CD4-positive, alpha-beta T cell (primary cell): ENCODE measurements around the gene DLGAP3. TPM values are rescaled to one million over a fixed set of nuclear protein-coding genes. Genes with fewer than 3 reads are reported as not detected.

Experiments used
- ATAC-seq: fragments of 200-7000 bp; cut with Tn5 transposase; one replicate; pipeline ENCODE4 v1.10.0; 2022; ENCODE audit warnings: mild to moderate bottlenecking; ENCODE audit not compliant: poor library complexity
- CTCF ChIA-PET: fragments of 350-600 bp; sonication (Branson Sonifier 250); formaldehyde crosslinking; loops from one replicate; lab custom pipeline; 2021; ENCODE audit warnings: antibody characterized with exemption, inconsistent platforms; lab: Charles Lee
- POLR2A ChIA-PET: fragments of 350-600 bp; sonication (Branson Sonifier 250); formaldehyde crosslinking; loops from one replicate; lab custom pipeline; 2021; ENCODE audit warnings: antibody characterized with exemption, inconsistent platforms; lab: Charles Lee
- DNase-seq, 14 experiments: peaks; one replicate each; pipeline ENCODE4 v3.0.0-alpha.2; 2013 to 2020; ENCODE audit warnings: mixed read lengths in 2 of 14
- H3K27ac ChIP-seq, 2 donors: one replicate each; pipeline versions ENCODE4 v1.5.1 to v1.7.0; 2013; ENCODE audit warnings: low read length in 2 of 2, low read depth in 1 of 2, mild to moderate bottlenecking in 1 of 2
- H3K27me3 ChIP-seq, 2 experiments: 1 replicate in 1 of 2; 2 replicates in 1 of 2; pipeline versions ENCODE4 v1.6.1 to v1.7.0; 2013; ENCODE audit warnings: low read length in 2 of 2, control low read depth in 1 of 2, mild to moderate bottlenecking in 1 of 2, moderate library complexity in 1 of 2; ENCODE audit not compliant: insufficient read depth in 2 of 2, control insufficient read depth in 1 of 2
- H3K36me3 ChIP-seq: one replicate; pipeline ENCODE4 v1.6.1; 2013; ENCODE audit warnings: low read length, control low read depth; ENCODE audit not compliant: insufficient read depth
- H3K4me1 ChIP-seq: one replicate; pipeline ENCODE4 v1.6.1; 2013; ENCODE audit warnings: low read length, control low read depth; ENCODE audit not compliant: insufficient read depth
- H3K4me3 ChIP-seq: one replicate; pipeline ENCODE4 v1.5.1; 2013; ENCODE audit warnings: mild to moderate bottlenecking, low read length, moderate library complexity
- H3K9me3 ChIP-seq, 2 experiments: 1 replicate in 1 of 2; 2 replicates in 1 of 2; pipeline versions ENCODE4 v1.6.1 to v1.7.0; 2013; ENCODE audit warnings: low read length in 2 of 2, mild to moderate bottlenecking in 2 of 2, control low read depth in 1 of 2, moderate library complexity in 1 of 2; ENCODE audit not compliant: control insufficient read depth in 1 of 2, insufficient read depth in 1 of 2
- H3K27ac Mint-ChIP-seq: one replicate; pipeline ENCODE4 v1.8.0; 2020; ENCODE audit warnings: mixed read lengths
- H3K27me3 Mint-ChIP-seq: one replicate; pipeline ENCODE4 v1.8.0; 2021; ENCODE audit warnings: mixed read lengths
- H3K36me3 Mint-ChIP-seq: one replicate; pipeline ENCODE4 v1.8.0; 2021; ENCODE audit warnings: low read depth, mixed read lengths
- H3K4me1 Mint-ChIP-seq: one replicate; pipeline ENCODE4 v1.8.0; 2021; ENCODE audit warnings: low read depth, mixed read lengths
- H3K4me3 Mint-ChIP-seq: one replicate; pipeline ENCODE4 v1.8.0; 2020; ENCODE audit warnings: mild to moderate bottlenecking, mixed read lengths
- H3K9me3 Mint-ChIP-seq: one replicate; pipeline ENCODE4 v1.8.0; 2020; ENCODE audit warnings: mixed read lengths
- intact Hi-C, 2 experiments: fragments of 100-400 bp; cut with DNase I in 1 of 2; cut with micrococcal nuclease in 1 of 2; formaldehyde crosslinking; loops; one replicate each; pipeline versions ENCODE4 v1.15.1 to v1.9.0; 2023 to 2025; cut with DNase I, micrococcal nuclease
- total RNA-seq, 174 experiments: library from RNA in 2 of 174; stranded (reverse) in 2 of 174; gene quantifications; one replicate each; pipeline ENCODE4 v1.2.3 and lab custom pipeline; 2021 to 2026
- TF ChIP-seq, protein P1 (sequence below): fragments of 200-600 bp; IDR thresholded peaks from one replicate; pipeline ENCODE4 v1.8.0; 2022; ENCODE audit warnings: antibody characterized with exemption, mild to moderate bottlenecking

The DLGAP3 gene
- total RNA-seq, 2 experiments from 2014 or later: 0.34 to 0.44 TPM

DNA sequence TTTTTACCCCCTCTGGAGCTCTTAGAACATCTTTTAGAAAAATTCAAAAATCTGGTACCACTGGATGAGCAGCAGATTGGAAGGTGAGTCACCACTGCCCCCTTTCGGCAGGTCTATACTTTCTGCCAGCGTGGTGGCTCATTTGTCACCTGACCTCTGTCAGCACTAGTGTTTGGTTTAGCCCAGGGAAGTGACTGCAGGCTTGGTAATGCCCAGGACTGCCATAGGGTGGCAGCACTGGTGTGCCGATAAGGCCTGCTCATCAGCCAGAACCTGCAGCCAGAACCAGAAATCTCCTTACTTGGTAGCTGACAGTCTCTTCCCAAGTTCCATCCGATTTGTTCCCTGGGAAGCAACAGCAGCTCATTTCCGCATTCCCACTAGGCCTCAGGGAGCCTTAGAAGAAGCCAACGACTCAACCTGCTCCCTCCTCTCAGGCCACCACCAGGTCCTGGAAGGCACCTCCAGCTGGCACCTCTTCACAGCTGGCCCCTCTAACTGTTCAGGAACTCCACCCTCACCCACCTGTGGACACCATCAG, 76.7 kb downstream of the DLGAP3 start:
- Mint-ChIP-seq H3K27ac (peak overlapping the region; percentile 48), H3K36me3 (peaks cover 62% of the 10 kb centered on the region), H3K4me1 (peaks cover 26% of the 10 kb centered on the region), H3K4me3 (no peak overlapping the region), H3K27me3 (no peaks in the 10 kb centered on the region), H3K9me3 (no peaks in the 10 kb centered on the region)
- ATAC-seq (peak; percentile 100), DNase-seq (peak; percentile 74 to 96 (median 84))
- CTCF ChIA-PET: interaction anchor here (0.6 to 6.5 kb wide), 17 partner anchors 9 to 785 kb away, joined by 3 to 131 read pairs (median 4); no protein-coding TSS in a partner anchor
- Histone ChIP-seq H3K27me3 (no peaks in the 10 kb centered on the region), H3K27ac (no peak overlapping the region), H3K9me3 (no peaks in the 10 kb centered on the region), H3K4me1 (peaks cover 9% of the 10 kb centered on the region), H3K36me3 (peaks cover 47% of the 10 kb centered on the region), H3K4me3 (no peak overlapping the region)
- POLR2A ChIA-PET: interaction anchor here (0.6 to 1.6 kb wide), 5 partner anchors 8 to 94 kb away, joined by 3 to 7 read pairs (median 3); partner anchors contain the start of gene GJB4
- intact Hi-C loops: loop anchor here (1.0 to 10.0 kb wide), 7 partner anchors 14 to 1080 kb away; partner anchors contain the start of genes AGO3 (in 1 of the 2), SFPQ (in 1 of the 2) and TMEM35B (in 1 of the 2)
- TF ChIP-seq, protein P1, sequence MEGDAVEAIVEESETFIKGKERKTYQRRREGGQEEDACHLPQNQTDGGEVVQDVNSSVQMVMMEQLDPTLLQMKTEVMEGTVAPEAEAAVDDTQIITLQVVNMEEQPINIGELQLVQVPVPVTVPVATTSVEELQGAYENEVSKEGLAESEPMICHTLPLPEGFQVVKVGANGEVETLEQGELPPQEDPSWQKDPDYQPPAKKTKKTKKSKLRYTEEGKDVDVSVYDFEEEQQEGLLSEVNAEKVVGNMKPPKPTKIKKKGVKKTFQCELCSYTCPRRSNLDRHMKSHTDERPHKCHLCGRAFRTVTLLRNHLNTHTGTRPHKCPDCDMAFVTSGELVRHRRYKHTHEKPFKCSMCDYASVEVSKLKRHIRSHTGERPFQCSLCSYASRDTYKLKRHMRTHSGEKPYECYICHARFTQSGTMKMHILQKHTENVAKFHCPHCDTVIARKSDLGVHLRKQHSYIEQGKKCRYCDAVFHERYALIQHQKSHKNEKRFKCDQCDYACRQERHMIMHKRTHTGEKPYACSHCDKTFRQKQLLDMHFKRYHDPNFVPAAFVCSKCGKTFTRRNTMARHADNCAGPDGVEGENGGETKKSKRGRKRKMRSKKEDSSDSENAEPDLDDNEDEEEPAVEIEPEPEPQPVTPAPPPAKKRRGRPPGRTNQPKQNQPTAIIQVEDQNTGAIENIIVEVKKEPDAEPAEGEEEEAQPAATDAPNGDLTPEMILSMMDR: peak; percentile 92

DNA sequence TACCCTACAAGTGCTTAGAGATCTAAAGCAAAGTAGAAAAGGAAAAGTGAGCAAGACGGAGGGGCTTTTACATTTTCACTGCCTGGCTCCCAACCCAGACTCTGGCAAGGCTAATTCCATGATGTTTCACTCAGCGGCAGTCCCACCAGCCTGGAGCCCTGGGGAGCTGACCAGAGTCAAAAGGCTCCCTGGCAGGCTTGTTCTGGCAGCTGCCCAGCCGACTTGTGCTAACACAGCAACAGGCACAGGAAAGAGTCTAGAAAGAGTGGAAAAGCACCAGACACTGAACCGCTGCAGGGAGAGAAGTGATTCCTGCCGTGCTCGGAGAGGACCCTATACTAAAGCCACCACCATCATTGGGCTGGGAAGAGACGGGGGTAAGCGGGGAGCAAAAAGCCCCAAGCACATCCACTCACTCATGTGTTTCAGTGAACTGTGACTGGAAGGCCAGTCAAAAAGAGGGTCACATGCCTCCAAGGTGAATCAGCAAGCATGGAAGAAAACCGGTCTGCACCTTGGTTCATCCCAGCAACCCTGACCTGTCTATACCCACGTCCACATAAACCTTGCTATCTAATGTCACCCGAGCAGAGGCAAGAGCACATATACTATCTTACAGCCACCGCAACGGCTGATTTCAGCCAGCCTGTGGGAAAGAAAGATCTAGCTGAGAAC, 77.9 kb downstream of the DLGAP3 start:
- peaks cover 53% of the 10 kb centered on the region for H3K36me3 ChIP-seq
- peaks cover 5% of the 10 kb centered on the region for H3K4me1 ChIP-seq
- ChIA-PET POLR2A (no interaction called here), CTCF (interaction anchor here (0.6 to 6.5 kb wide), 4 partner anchors 13 to 145 kb away, joined by 3 to 131 read pairs (median 4); no protein-coding TSS in a partner anchor)
- no peak for ATAC-seq
- Mint-ChIP-seq H3K27ac (no peak overlapping the region), H3K4me3 (no peak overlapping the region), H3K36me3 (peaks cover 62% of the 10 kb centered on the region), H3K27me3 (no peaks in the 10 kb centered on the region), H3K4me1 (peaks cover 14% of the 10 kb centered on the region), H3K9me3 (no peaks in the 10 kb centered on the region)
- TF ChIP-seq, protein P1: no peak
- H3K9me3 ChIP-seq: no peaks in the 10 kb centered on the region
- no peaks in the 10 kb centered on the region for H3K27me3 ChIP-seq
- no peak overlapping the region for H3K4me3 ChIP-seq
- no peak overlapping the region for H3K27ac ChIP-seq
- intact Hi-C loops: loop anchor here (1.0 to 10.0 kb wide), 7 partner anchors 15 to 1081 kb away; partner anchors contain the start of genes AGO3 (in 1 of the 2), SFPQ (in 1 of the 2) and TMEM35B (in 1 of the 2)
- no peak for DNase-seq

DNA sequence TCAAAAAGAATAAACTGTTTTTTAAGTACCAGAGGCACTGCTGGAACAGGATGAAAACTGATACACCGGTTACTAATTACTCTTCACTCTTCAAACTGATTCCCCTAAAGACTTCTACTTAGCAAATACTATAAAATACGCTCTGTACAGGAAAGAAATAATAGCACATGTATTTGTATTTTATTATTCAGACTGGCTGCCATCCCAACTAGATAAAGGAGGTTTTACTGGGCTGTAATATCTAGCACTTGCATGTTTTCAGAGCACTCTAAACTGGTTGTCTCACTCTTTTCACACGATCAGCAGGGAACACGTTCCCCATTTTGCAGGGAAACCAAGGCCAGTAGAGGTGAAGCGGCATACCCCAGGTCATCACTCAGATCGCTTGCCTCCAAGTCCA, 79.1 kb downstream of the DLGAP3 start:
- peaks cover 47% of the 10 kb centered on the region for H3K36me3 ChIP-seq
- H3K9me3 Mint-ChIP-seq: no peaks in the 10 kb centered on the region
- CTCF ChIA-PET: no interaction called here

More for the DNA sequence above, 79.1 kb downstream of the DLGAP3 start:
- DNase-seq (no peak), ATAC-seq (no peak)
- Mint-ChIP-seq H3K4me3 (no peak overlapping the region), H3K36me3 (peaks cover 54% of the 10 kb centered on the region), H3K27me3 (no peaks in the 10 kb centered on the region), H3K4me1 (peaks cover 12% of the 10 kb centered on the region), H3K27ac (no peak overlapping the region)
- Histone ChIP-seq H3K9me3 (no peaks in the 10 kb centered on the region), H3K27me3 (no peaks in the 10 kb centered on the region), H3K4me3 (no peak overlapping the region), H3K4me1 (peaks cover 5% of the 10 kb centered on the region), H3K27ac (no peak overlapping the region)
- TF ChIP-seq, protein P1: no peak
- intact Hi-C loops: loop anchor here (5.0 to 10.0 kb wide), 4 partner anchors 137 to 1082 kb away; partner anchors contain the start of genes AGO3 (in 1 of the 2), SFPQ (in 1 of the 2) and TMEM35B (in 1 of the 2)
- POLR2A ChIA-PET: no interaction called here
